Osteoblast (primary cell): ENCODE measurements around the gene CACHD1. TPM values are rescaled to one million over a fixed set of nuclear protein-coding genes. Genes with fewer than 3 reads are reported as not detected.
A peak's percentile ranks its signal among the peaks of the same experiment; 100 is the strongest.

ENCODE experiments used
- DNase-seq: peaks from one replicate; pipeline ENCODE4 v3.0.0; 2011; ENCODE audit warnings: low spot score, mixed read lengths; ENCODE audit not compliant: insufficient read length; ENCODE audit errors: missing footprints
- H2AFZ ChIP-seq: 2 replicates; pipeline ENCODE4 v1.6.0; 2011; ENCODE audit warnings: mild to moderate bottlenecking, low read length
- H3K27ac ChIP-seq: 2 replicates; pipeline ENCODE4 v1.5.1; 2011; ENCODE audit warnings: mild to moderate bottlenecking, low read depth, low read length, moderate library complexity
- H3K27me3 ChIP-seq: 2 replicates; pipeline ENCODE4 v1.6.0; 2012; ENCODE audit warnings: mild to moderate bottlenecking, control low read depth, inconsistent platforms, low read length, moderate library complexity; ENCODE audit not compliant: insufficient read depth
- H3K36me3 ChIP-seq: 2 replicates; pipeline ENCODE4 v1.5.1; 2011; ENCODE audit warnings: mild to moderate bottlenecking, low read length, control low read depth, moderate library complexity; ENCODE audit not compliant: insufficient read depth
- H3K4me1 ChIP-seq: 2 replicates; pipeline ENCODE4 v1.5.1; 2011; ENCODE audit warnings: mild to moderate bottlenecking, low read length, control low read depth, moderate library complexity; ENCODE audit not compliant: insufficient read depth
- H3K4me2 ChIP-seq: 2 replicates; pipeline ENCODE4 v1.6.0; 2011; ENCODE audit warnings: mild to moderate bottlenecking, low read length; ENCODE audit not compliant: insufficient read depth
- H3K4me3 ChIP-seq: fragments of 200-600 bp; sonication (generic); 3 replicates; pipeline ENCODE4 v1.5.1; 2012; ENCODE audit warnings: mild to moderate bottlenecking, low read length, inconsistent platforms; ENCODE audit not compliant: insufficient read depth
- H3K79me2 ChIP-seq: 2 replicates; pipeline ENCODE4 v1.6.0; 2012; ENCODE audit warnings: mild to moderate bottlenecking, low read length, control low read depth, inconsistent platforms; ENCODE audit not compliant: insufficient read depth
- H3K9me3 ChIP-seq: 2 replicates; pipeline ENCODE4 v1.5.1; 2011; ENCODE audit warnings: low read depth, low read length, control low read depth
- H4K20me1 ChIP-seq: 2 replicates; pipeline ENCODE4 v1.6.0; 2012; ENCODE audit warnings: mild to moderate bottlenecking, low read length, control low read depth; ENCODE audit not compliant: insufficient read depth
- CTCF ChIP-seq: IDR thresholded peaks from 2 replicates; pipeline ENCODE4 v1.5.1; 2011; ENCODE audit warnings: mild to moderate bottlenecking, low read depth, low read length, moderate library complexity; ENCODE audit errors: extremely low read depth
- total RNA-seq: library from RNA; depleted of rRNA; stranded (reverse); fragments of >200 nt; gene quantifications from 2 replicates; pipeline ENCODE4 v1.2.3, GENCODE V29; 2012

The CACHD1 gene
- total RNA-seq, 1 donor: 5.1 TPM

DNA sequence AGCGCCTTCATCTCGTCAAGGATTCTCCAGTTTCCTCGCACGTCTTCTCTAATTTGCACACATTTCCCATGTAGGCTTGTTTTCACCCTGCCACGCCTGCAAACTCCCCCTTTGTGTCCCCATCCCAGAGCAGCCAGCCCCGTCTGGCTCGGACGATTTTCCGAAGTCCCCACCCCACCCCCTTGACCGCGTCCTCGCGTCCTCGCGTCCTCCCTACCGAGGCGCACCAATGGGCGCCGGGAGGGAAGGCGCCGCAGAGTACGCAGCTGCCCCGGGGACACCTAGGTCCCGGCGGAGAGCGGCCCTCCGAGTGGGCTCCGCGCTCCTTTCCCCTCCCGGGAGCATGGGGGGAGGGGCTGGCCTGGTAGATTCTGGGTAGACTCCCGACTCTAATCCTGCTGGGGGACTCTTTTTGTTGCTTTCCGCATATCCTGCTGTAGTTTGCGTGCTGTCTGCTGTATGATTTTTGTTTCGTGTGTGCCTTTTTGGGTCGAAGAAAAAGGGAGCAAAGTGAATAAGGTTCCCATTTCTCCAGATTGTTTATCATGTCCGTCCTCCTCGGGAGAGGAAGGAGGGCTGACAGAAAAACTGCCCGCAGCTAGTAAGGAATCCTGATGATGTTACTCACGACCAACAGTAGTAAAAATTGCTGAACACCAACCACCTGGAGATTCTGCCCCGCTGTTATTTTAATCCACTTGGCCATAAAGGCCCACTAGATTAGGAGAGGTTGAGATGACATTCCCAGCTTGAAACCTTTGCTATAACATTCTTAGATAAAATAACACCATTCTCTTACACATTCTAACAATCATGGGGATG, 1.5 kb downstream of the CACHD1 start:
- Histone ChIP-seq H3K4me3 (peak overlapping the region; percentile 83), H3K9me3 (no peaks in the 10 kb centered on the region), H3K79me2 (peaks cover 4% of the 10 kb centered on the region), H3K36me3 (no peaks in the 10 kb centered on the region), H3K27me3 (peaks cover 29% of the 10 kb centered on the region), H2AFZ (peak overlapping the region; percentile 88), H4K20me1 (peaks cover 7% of the 10 kb centered on the region), H3K4me2 (peak overlapping the region; percentile 89), H3K27ac (no peak overlapping the region), H3K4me1 (peaks cover 7% of the 10 kb centered on the region)
- peak; percentile 94 for DNase-seq
- TF ChIP-seq CTCF: no peak

- Histone ChIP-seq H3K4me3 (peak overlapping the region; percentile 83), H3K27ac (no peak overlapping the region), H3K4me1 (peaks cover 13% of the 10 kb centered on the region), H3K79me2 (peaks cover 4% of the 10 kb centered on the region), H3K9me3 (no peaks in the 10 kb centered on the region), H2AFZ (peak overlapping the region; percentile 88), H3K4me2 (peak overlapping the region; percentile 89), H3K36me3 (no peaks in the 10 kb centered on the region), H4K20me1 (peaks cover 7% of the 10 kb centered on the region), H3K27me3 (peaks cover 29% of the 10 kb centered on the region)
- DNase-seq: no peak
- no peak for TF ChIP-seq CTCF
Measured at GRCh38 chr1:64472040-64472376, 2.1 kb downstream of the CACHD1 start.

GRCh38 chr1:64472805-64473204, 2.9 kb downstream of the CACHD1 start:
- H4K20me1 ChIP-seq: peaks cover 7% of the 10 kb centered on the region
- H3K9me3 ChIP-seq: no peaks in the 10 kb centered on the region
- no peak overlapping the region for H3K4me3 ChIP-seq
- H3K4me2 ChIP-seq: no peak overlapping the region
- H3K79me2 ChIP-seq: peaks cover 4% of the 10 kb centered on the region
- TF ChIP-seq CTCF: no peak
- H2AFZ ChIP-seq: no peak overlapping the region
- peaks cover 15% of the 10 kb centered on the region for H3K4me1 ChIP-seq
- H3K27ac ChIP-seq: no peak overlapping the region
- no peaks in the 10 kb centered on the region for H3K36me3 ChIP-seq
- peaks cover 25% of the 10 kb centered on the region for H3K27me3 ChIP-seq
- DNase-seq: no peak

- no peak for TF ChIP-seq CTCF
- H2AFZ ChIP-seq: no peak overlapping the region
- no peak overlapping the region for H3K4me2 ChIP-seq
- H3K27ac ChIP-seq: no peak overlapping the region
- H3K4me1 ChIP-seq: peaks cover 15% of the 10 kb centered on the region
- peaks cover 6% of the 10 kb centered on the region for H3K79me2 ChIP-seq
- peaks cover 7% of the 10 kb centered on the region for H4K20me1 ChIP-seq
- H3K4me3 ChIP-seq: no peak overlapping the region
- DNase-seq: peak; percentile 69
- H3K36me3 ChIP-seq: no peaks in the 10 kb centered on the region
- H3K9me3 ChIP-seq: no peaks in the 10 kb centered on the region
- H3K27me3 ChIP-seq: peaks cover 19% of the 10 kb centered on the region
Measured at GRCh38 chr1:64473367-64473766, 3.4 kb downstream of the CACHD1 start.
